ENCODE measurements around the gene SWAP70. TPM values are rescaled to one million over a fixed set of nuclear protein-coding genes. Genes with fewer than 3 reads are reported as not detected.

Gene SWAP70
- total RNA-seq, 5 donors from 2014 or later (not counting 1 experiment from before 2014, with no cell fraction given): 4.5 to 14.3 (median 7.3) TPM

DNA sequence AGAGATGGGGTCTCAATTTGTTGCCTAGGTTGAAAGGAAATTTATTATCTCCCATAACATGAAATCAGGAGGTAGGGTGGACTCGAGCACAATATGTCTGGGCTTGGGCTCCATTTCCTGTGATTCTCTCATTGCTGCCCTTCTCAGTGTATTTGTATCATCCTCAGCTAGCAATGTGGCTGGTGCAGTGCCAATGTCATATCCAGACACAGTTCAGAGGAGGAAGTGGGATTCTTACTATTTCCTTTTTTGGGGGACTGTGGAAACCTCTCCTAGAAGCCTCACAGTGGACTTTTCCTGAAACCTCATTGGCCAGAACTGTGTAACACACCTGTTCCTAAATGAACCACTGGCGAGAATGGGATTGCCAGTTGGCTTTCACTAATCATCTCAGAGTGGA, 21.0 kb upstream of the SWAP70 start:
- H3K4me1 Mint-ChIP-seq: peaks cover 0 to 2% (median 0%) of the 10 kb centered on the region in 3 donors

DNA sequence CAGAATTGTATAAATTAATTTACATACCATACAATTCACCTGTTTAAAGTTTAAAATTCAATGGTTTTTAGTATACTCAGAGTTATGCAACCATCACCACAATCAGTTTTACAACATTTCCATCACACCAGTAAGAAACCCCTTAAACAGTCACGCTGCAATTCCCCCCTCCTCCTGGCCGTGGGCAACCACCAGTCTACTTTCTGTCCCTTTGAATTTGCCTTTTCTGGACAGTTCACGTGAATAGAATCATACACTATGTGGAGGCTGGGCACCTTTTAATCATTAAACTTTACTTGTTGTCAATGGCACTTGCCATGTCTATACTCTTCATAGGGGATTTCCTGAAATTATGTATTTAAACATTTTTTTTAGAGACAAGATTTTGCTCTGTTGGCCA, 20.1 kb upstream of the SWAP70 start:
- no peak overlapping the region for H3K4me3 ChIP-seq (ENCODE audit: control insufficient read depth in 1 of 2, extremely low read depth in 1 of 2, low read length in 1 of 2)
- Mint-ChIP-seq H3K9me3 (peaks cover 0 to 5% (median 2%) of the 10 kb centered on the region in 3 donors), H3K4me1 (peaks cover 0 to 2% (median 0%) of the 10 kb centered on the region in 3 donors), H3K27ac (no peak overlapping the region), H3K36me3 (no peaks in the 10 kb centered on the region), H3K4me3 (no peak overlapping the region), H3K27me3 (peaks cover 0 to 7% of the 10 kb centered on the region in 2 donors)
- H3K9me3 ChIP-seq: no peaks in the 10 kb centered on the region
- POLR2A ChIA-PET: no interaction called here
- CTCF ChIA-PET: no interaction called here
- 83% methylated on average over 1 of the region's 3 CpGs for WGBS (ENCODE audit: insufficient coverage)
- ATAC-seq (replicated peaks in 1 of 4) (no peak), DNase-seq (no peak)
- peaks cover 0 to 5% of the 10 kb centered on the region in 2 experiments for H3K27me3 ChIP-seq (replicated peaks in 1 of 2; ENCODE audit: control insufficient read depth in 2 of 2, extremely low read depth in 1 of 2, insufficient read depth in 2 of 2, low read length in 1 of 2)
- H3K36me3 ChIP-seq (ENCODE audit: control insufficient read depth in 2 of 2, extremely low read depth in 1 of 2, insufficient read depth in 1 of 2, low read length in 1 of 2): no peaks in the 10 kb centered on the region
- H3K27ac ChIP-seq (ENCODE audit: low read length): no peak overlapping the region
- peaks cover 0 to 3% of the 10 kb centered on the region in 2 experiments for H3K4me1 ChIP-seq (ENCODE audit: control insufficient read depth in 1 of 2, extremely low read depth in 1 of 2, insufficient read depth in 2 of 2, low read length in 2 of 2)

More for the DNA sequence above, 21.0 kb upstream of the SWAP70 start:
- H3K27ac ChIP-seq (ENCODE audit: low read length): no peak overlapping the region
- no peak overlapping the region for H3K27ac Mint-ChIP-seq
- CTCF ChIA-PET: interaction anchor here in 1 of 2 donors (1.0 kb wide), 1 partner anchor 30 kb away, joined by 8 read pairs; no protein-coding TSS in a partner anchor
- WGBS (ENCODE audit: insufficient coverage): no CpG with 5 or more reads among the region's 2 CpGs
- peaks cover 0 to 3% of the 10 kb centered on the region in 2 experiments for H3K4me1 ChIP-seq (ENCODE audit: control insufficient read depth in 1 of 2, extremely low read depth in 1 of 2, insufficient read depth in 2 of 2, low read length in 2 of 2)
- no peaks in the 10 kb centered on the region for H3K9me3 ChIP-seq
- peaks cover 0 to 2% (median 0%) of the 10 kb centered on the region in 3 donors for H3K9me3 Mint-ChIP-seq
- H3K36me3 ChIP-seq (ENCODE audit: control insufficient read depth in 2 of 2, extremely low read depth in 1 of 2, insufficient read depth in 1 of 2, low read length in 1 of 2): no peaks in the 10 kb centered on the region
- ATAC-seq (replicated peaks in 1 of 4) (no peak), DNase-seq (no peak)
- no peak overlapping the region for H3K4me3 Mint-ChIP-seq
- no peak overlapping the region for H3K4me3 ChIP-seq (ENCODE audit: control insufficient read depth in 1 of 2, extremely low read depth in 1 of 2, low read length in 1 of 2)
- H3K27me3 ChIP-seq (replicated peaks in 1 of 2; ENCODE audit: control insufficient read depth in 2 of 2, extremely low read depth in 1 of 2, insufficient read depth in 2 of 2, low read length in 1 of 2): peaks cover 0 to 5% of the 10 kb centered on the region in 2 experiments
- peaks cover 0 to 4% of the 10 kb centered on the region in 2 donors for H3K27me3 Mint-ChIP-seq
- H3K36me3 Mint-ChIP-seq: no peaks in the 10 kb centered on the region
- POLR2A ChIA-PET: no interaction called here

- Mint-ChIP-seq H3K27ac (no peak overlapping the region), H3K4me1 (peaks cover 0 to 2% (median 0%) of the 10 kb centered on the region in 3 donors), H3K36me3 (no peaks in the 10 kb centered on the region), H3K4me3 (no peak overlapping the region), H3K9me3 (peaks cover 0 to 5% (median 2%) of the 10 kb centered on the region in 3 donors), H3K27me3 (peaks cover 0 to 7% of the 10 kb centered on the region in 2 donors)
- no peak for ATAC-seq (replicated peaks in 1 of 4)
- 50% methylated on average over 1 of the region's 1 CpG for WGBS (ENCODE audit: insufficient coverage)
- Histone ChIP-seq H3K27me3 (replicated peaks in 1 of 2; ENCODE audit: control insufficient read depth in 2 of 2, extremely low read depth in 1 of 2, insufficient read depth in 2 of 2, low read length in 1 of 2) (no peaks in the 10 kb centered on the region), H3K27ac (ENCODE audit: low read length) (no peak overlapping the region), H3K4me3 (ENCODE audit: control insufficient read depth in 1 of 2, extremely low read depth in 1 of 2, low read length in 1 of 2) (no peak overlapping the region), H3K36me3 (ENCODE audit: control insufficient read depth in 2 of 2, extremely low read depth in 1 of 2, insufficient read depth in 1 of 2, low read length in 1 of 2) (no peaks in the 10 kb centered on the region), H3K9me3 (no peaks in the 10 kb centered on the region), H3K4me1 (ENCODE audit: control insufficient read depth in 1 of 2, extremely low read depth in 1 of 2, insufficient read depth in 2 of 2, low read length in 2 of 2) (no peaks in the 10 kb centered on the region)
- POLR2A ChIA-PET: no interaction called here
- CTCF ChIA-PET: no interaction called here
- no peak for DNase-seq
Measured at GRCh38 chr11:9645881-9646280, 18.0 kb upstream of the SWAP70 start.

- peaks cover 0 to 2% (median 0%) of the 10 kb centered on the region in 3 donors for H3K4me1 Mint-ChIP-seq
- ChIA-PET CTCF (no interaction called here), POLR2A (no interaction called here)
- no peak overlapping the region for H3K27ac Mint-ChIP-seq
- Histone ChIP-seq H3K27me3 (replicated peaks in 1 of 2; ENCODE audit: control insufficient read depth in 2 of 2, extremely low read depth in 1 of 2, insufficient read depth in 2 of 2, low read length in 1 of 2) (no peaks in the 10 kb centered on the region), H3K36me3 (ENCODE audit: control insufficient read depth in 2 of 2, extremely low read depth in 1 of 2, insufficient read depth in 1 of 2, low read length in 1 of 2) (no peaks in the 10 kb centered on the region), H3K4me1 (ENCODE audit: control insufficient read depth in 1 of 2, extremely low read depth in 1 of 2, insufficient read depth in 2 of 2, low read length in 2 of 2) (no peaks in the 10 kb centered on the region), H3K27ac (ENCODE audit: low read length) (no peak overlapping the region), H3K4me3 (ENCODE audit: control insufficient read depth in 1 of 2, extremely low read depth in 1 of 2, low read length in 1 of 2) (no peak overlapping the region), H3K9me3 (no peaks in the 10 kb centered on the region)
- H3K27me3 Mint-ChIP-seq: peaks cover 0 to 7% of the 10 kb centered on the region in 2 donors
- DNase-seq: no peak
- peaks cover 0 to 5% (median 2%) of the 10 kb centered on the region in 3 donors for H3K9me3 Mint-ChIP-seq
- WGBS (ENCODE audit: insufficient coverage): no CpG with 5 or more reads among the region's 4 CpGs
- H3K36me3 Mint-ChIP-seq: no peaks in the 10 kb centered on the region
- ATAC-seq (replicated peaks in 1 of 4): no peak
- no peak overlapping the region for H3K4me3 Mint-ChIP-seq
Measured at GRCh38 chr11:9646324-9646723, 17.6 kb upstream of the SWAP70 start.

GRCh38 chr11:9651481-9651880, 12.4 kb upstream of the SWAP70 start:
- ChIA-PET POLR2A (interaction anchor here in 1 of 2 donors (0.6 kb wide), 1 partner anchor 27 kb away, joined by 19 read pairs; no protein-coding TSS in a partner anchor), CTCF (interaction anchor here in 1 of 2 donors (0.6 kb wide), 1 partner anchor 1089 kb away, joined by 3 read pairs; no protein-coding TSS in a partner anchor)
- no peak for DNase-seq
- Histone ChIP-seq H3K9me3 (no peaks in the 10 kb centered on the region), H3K27ac (ENCODE audit: low read length) (no peak overlapping the region), H3K36me3 (ENCODE audit: control insufficient read depth in 2 of 2, extremely low read depth in 1 of 2, insufficient read depth in 1 of 2, low read length in 1 of 2) (no peaks in the 10 kb centered on the region), H3K27me3 (replicated peaks in 1 of 2; ENCODE audit: control insufficient read depth in 2 of 2, extremely low read depth in 1 of 2, insufficient read depth in 2 of 2, low read length in 1 of 2) (peaks cover 0 to 6% of the 10 kb centered on the region in 2 experiments), H3K4me3 (ENCODE audit: control insufficient read depth in 1 of 2, extremely low read depth in 1 of 2, low read length in 1 of 2) (no peak overlapping the region), H3K4me1 (ENCODE audit: control insufficient read depth in 1 of 2, extremely low read depth in 1 of 2, insufficient read depth in 2 of 2, low read length in 2 of 2) (no peaks in the 10 kb centered on the region)
- Mint-ChIP-seq H3K27ac (no peak overlapping the region), H3K4me3 (no peak overlapping the region), H3K9me3 (peaks cover 0 to 5% (median 2%) of the 10 kb centered on the region in 3 donors), H3K27me3 (peaks cover 5 to 8% of the 10 kb centered on the region in 2 donors), H3K36me3 (no peaks in the 10 kb centered on the region), H3K4me1 (no peaks in the 10 kb centered on the region)
- WGBS (ENCODE audit: insufficient coverage): 92% methylated on average over 3 of the region's 7 CpGs
- ATAC-seq (replicated peaks in 1 of 4): no peak

DNA sequence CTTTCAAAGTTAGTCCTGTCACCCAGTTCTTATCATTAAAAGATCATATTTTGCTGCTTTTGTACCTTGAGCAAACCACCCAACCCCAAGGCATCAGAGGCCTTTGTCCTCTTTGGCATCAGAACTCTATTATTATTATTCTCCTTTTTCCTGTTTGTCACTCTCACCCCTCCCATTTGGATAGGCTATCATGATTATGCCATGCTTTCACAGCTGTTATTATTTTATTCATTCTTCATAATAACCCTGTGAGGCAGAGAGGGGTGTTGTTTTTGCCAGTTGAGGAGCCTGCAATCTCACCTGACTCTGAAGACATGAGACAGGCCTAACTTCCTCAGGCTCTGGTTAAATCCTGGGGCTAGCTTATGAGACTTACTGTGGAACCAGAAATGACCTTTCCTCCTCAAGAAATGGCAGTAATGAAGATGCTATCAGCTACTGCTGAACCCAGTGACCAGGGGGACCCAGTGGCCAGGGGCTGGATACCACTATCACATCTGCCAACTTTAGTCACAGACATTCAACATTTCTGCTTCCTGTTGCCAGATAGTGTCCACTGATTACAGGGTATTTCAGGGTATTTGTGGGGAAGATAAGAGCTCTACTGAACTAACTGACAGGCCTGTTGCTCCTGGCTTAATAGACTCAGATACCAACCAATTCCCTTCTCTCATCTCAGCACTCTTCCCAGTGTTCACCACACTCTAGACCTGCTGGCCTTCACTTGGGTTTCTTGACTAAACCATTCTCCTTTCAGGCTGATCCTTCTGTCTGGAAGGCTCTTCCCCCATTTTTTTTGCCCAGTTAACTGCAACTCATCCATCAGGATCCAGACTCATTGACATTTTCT, 11.8 kb upstream of the SWAP70 start:
- Histone ChIP-seq H3K4me3 (ENCODE audit: control insufficient read depth in 1 of 2, extremely low read depth in 1 of 2, low read length in 1 of 2) (no peak overlapping the region), H3K4me1 (ENCODE audit: control insufficient read depth in 1 of 2, extremely low read depth in 1 of 2, insufficient read depth in 2 of 2, low read length in 2 of 2) (no peaks in the 10 kb centered on the region), H3K36me3 (ENCODE audit: control insufficient read depth in 2 of 2, extremely low read depth in 1 of 2, insufficient read depth in 1 of 2, low read length in 1 of 2) (no peaks in the 10 kb centered on the region), H3K27ac (ENCODE audit: low read length) (no peak overlapping the region), H3K9me3 (no peaks in the 10 kb centered on the region), H3K27me3 (replicated peaks in 1 of 2; ENCODE audit: control insufficient read depth in 2 of 2, extremely low read depth in 1 of 2, insufficient read depth in 2 of 2, low read length in 1 of 2) (peaks cover 0 to 6% of the 10 kb centered on the region in 2 experiments)
- ChIA-PET CTCF (no interaction called here), POLR2A (interaction anchor here in 1 of 2 donors (0.6 kb wide), 1 partner anchor 26 kb away, joined by 19 read pairs; no protein-coding TSS in a partner anchor)
- DNase-seq (peak in 3 of 35 experiments; percentile 4 to 24 (median 6)), ATAC-seq (replicated peaks in 1 of 4) (no peak)
- Mint-ChIP-seq H3K36me3 (no peaks in the 10 kb centered on the region), H3K4me3 (no peak overlapping the region), H3K4me1 (no peaks in the 10 kb centered on the region), H3K9me3 (peaks cover 0 to 5% (median 2%) of the 10 kb centered on the region in 3 donors), H3K27me3 (peaks cover 5 to 8% of the 10 kb centered on the region in 2 donors), H3K27ac (no peak overlapping the region)

Data from T-cell (primary cell).